Amniotic stem cell (primary cell): ENCODE measurements around the gene TEN1.

Experiments
- DNase-seq: peaks from one replicate; lab custom pipeline; 2025; lab: John Stamatoyannopoulos, UW

The TEN1 gene

GRCh38 chr17:76007131-76007849, 28.2 kb downstream of the TEN1 start:
- DNase-seq, result no peak

GRCh38 chr17:76007850-76008165, 28.8 kb downstream of the TEN1 start:
- no peak for DNase-seq

- no peak for DNase-seq
These were observed 29.2 kb downstream of the TEN1 start for GRCh38 chr17:76008208-76008607.

- no peak for DNase-seq
These were observed 29.8 kb downstream of the TEN1 start for GRCh38 chr17:76008630-76009425.

- DNase-seq, result no peak
These were observed 30.4 kb downstream of the TEN1 start for GRCh38 chr17:76009447-76009846.

- no peak for DNase-seq
These were observed 31.1 kb downstream of the TEN1 start for GRCh38 chr17:76009969-76010661.

GRCh38 chr17:76011951-76012350, 32.9 kb downstream of the TEN1 start:
- no peak for DNase-seq

- no peak for DNase-seq
These were observed 34.4 kb downstream of the TEN1 start for GRCh38 chr17:76013377-76013932.

GRCh38 chr17:76014100-76014924, 35.3 kb downstream of the TEN1 start:
- DNase-seq, result no peak

- DNase-seq, result no peak
These were observed 35.9 kb downstream of the TEN1 start for GRCh38 chr17:76014925-76015261.

GRCh38 chr17:76017481-76018339, 38.7 kb downstream of the TEN1 start:
- no peak for DNase-seq

GRCh38 chr17:76018340-76018680, 39.3 kb downstream of the TEN1 start:
- DNase-seq, result no peak

GRCh38 chr17:76018801-76019200, 39.8 kb downstream of the TEN1 start:
- DNase-seq, result no peak

- no peak for DNase-seq
These were observed 40.9 kb downstream of the TEN1 start for GRCh38 chr17:76019833-76020467.

- no peak for DNase-seq
These were observed 43.2 kb downstream of the TEN1 start for GRCh38 chr17:76022285-76022684.

- no peak for DNase-seq
These were observed 44.2 kb downstream of the TEN1 start for GRCh38 chr17:76022973-76023899.

- no peak for DNase-seq
These were observed 44.8 kb downstream of the TEN1 start for GRCh38 chr17:76023900-76024237.

GRCh38 chr17:76024353-76024752, 45.3 kb downstream of the TEN1 start:
- DNase-seq, result no peak

- DNase-seq, result no peak
These were observed 46.3 kb downstream of the TEN1 start for GRCh38 chr17:76025294-76025693.

- no peak for DNase-seq
These were observed 47.7 kb downstream of the TEN1 start for GRCh38 chr17:76026714-76027158.
